GM21360 (cell line): Measurements from ENCODE around the gene PTPMT1.
"Not testable (repeated sequence)": the region's sequence is repeated elsewhere in the genome, so short reads cannot be mapped to it uniquely, and the experiment has no call there.

ENCODE experiments used
- ATAC-seq: cut with Tn5 transposase; IDR thresholded peaks from one replicate; pipeline ENCODE4 v1.9.1; 2021; ENCODE audit warnings: mild to moderate bottlenecking, moderate library complexity; ENCODE audit not compliant: unreplicated experiment

PTPMT1 gene, protein sequence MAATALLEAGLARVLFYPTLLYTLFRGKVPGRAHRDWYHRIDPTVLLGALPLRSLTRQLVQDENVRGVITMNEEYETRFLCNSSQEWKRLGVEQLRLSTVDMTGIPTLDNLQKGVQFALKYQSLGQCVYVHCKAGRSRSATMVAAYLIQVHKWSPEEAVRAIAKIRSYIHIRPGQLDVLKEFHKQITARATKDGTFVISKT

DNA sequence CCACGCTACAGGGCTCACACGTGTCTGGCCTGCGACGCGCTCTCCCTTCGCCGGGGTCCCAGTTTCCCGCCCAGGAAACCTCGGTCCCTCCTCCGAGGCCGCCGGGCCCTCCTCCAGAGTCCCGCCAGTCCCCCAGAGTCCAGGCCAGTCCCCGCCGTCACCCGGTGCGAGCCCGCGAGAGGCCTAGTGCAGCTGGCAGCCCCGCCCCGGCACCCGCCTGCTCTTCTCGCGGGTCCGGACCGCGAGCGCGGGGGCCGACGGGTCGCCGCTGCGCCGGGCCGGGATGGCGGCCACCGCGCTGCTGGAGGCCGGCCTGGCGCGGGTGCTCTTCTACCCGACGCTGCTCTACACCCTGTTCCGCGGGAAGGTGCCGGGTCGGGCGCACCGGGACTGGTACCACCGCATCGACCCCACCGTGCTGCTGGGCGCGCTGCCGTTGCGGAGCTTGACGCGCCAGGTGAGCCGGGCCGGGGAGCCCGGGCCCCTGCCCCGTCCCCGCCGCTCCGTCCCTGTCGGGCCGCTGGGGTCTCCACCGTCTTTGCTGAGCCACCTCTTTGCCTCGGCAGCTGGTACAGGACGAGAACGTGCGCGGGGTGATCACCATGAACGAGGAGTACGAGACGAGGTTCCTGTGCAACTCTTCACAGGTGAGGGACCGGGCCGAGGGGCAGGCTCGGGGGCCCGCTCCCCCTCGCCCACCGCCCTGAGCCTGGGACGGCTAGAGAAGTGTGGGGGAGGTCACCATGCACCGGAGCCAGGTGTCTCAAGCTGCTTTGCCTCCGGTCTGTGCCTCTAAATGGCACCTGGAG lies at the start of gene PTPMT1:
Gene PTPMT1, plus strand, starts transcription at position 260 of the 809 bp plus-strand sequence. Its CDS starts 24 bp downstream, at position 284.
- peak; percentile 86 for ATAC-seq

DNA sequence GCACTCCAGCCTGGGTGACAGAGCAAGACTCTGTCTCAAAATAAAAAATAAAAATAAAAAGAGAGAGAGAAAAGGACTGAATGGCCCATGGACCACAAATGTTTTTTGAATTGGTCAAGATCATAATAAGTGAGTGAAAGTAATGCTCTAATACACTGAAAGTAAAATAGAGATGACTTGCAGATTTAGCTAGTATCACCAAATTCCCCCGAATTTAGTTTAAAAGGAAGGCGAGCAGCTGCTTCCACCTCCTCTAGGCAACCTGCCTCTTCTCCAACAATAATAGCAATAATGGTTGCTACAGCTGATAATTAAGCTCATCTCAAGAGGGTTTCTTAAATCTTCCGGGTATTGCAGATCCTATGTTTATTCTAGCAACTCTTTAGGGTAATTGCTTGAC lies 49.2 kb upstream of the PTPMT1 start:
- no peak for ATAC-seq

DNA sequence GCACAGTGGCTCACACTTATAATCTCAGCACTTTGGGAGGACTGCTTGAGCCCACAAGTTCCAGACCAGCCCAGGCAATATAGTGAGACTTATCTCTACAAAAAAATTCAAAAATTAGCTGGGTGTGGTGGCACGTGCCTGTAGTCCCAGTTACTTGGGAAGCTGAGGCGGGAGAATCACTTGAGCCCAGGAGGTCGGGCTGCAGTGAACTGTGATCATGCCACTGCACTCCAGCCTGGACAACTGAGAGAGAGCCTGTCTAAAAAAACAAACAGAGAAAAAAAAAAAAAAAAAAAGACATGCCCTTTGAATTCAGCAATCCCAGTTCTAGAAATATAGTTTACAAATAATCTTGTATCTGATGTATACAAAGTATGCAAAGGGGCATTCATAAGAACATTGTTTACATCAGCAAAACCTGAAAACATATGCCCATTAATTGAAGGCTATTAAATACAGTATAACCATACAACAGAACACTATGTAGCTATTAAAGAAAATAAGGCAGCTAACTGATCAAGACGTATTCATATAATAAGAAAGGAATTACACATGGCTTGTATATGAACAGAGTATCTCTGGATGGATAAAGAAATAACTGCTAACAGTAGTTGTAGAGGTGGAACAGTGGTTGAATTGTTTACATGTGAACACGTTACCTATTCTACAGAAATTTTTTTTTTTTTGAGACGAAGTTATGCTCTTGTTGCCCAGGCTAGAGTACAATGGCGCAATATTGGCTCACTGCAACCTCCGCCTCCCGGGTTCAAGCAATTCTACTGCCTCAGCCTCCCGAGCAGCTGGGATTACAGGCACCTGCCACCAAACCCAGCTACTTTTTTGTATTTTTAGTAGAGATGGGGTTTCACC lies 48.2 kb upstream of the PTPMT1 start:
- ATAC-seq: no peak

DNA sequence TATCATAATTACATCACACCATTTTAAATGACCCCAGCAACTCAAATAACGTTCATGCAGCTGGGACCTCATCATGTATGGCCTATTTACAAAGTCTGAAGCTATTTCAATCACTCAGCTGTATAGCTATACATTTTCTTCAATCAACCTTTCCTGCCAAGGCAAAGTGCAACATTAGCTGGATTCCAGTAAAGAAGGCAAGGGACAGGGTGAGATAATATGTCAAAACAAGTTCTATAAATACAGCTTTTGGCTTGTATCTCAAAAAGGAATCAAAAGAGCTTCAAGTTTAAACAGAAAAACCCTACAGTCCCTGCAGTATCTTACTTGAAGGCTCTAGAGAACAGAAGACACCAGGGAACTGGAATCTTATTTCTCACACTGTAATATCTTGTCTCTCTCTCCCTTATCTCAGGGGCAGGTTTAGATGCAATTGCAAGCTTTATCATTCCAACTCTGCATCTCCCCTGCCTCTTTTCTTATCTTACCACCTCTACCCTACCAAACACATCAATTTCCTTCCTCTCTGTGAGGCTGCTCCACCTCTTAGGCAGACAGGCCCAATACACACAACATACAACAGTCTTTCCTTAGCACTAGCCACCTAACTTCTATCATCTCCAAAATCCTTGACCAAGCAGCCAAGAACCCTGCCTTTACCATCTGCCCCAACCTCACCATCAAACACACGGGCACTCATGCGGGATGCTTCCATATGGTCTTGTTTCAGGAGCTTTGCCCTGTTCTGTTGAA lies 47.0 kb upstream of the PTPMT1 start:
- no peak for ATAC-seq

DNA sequence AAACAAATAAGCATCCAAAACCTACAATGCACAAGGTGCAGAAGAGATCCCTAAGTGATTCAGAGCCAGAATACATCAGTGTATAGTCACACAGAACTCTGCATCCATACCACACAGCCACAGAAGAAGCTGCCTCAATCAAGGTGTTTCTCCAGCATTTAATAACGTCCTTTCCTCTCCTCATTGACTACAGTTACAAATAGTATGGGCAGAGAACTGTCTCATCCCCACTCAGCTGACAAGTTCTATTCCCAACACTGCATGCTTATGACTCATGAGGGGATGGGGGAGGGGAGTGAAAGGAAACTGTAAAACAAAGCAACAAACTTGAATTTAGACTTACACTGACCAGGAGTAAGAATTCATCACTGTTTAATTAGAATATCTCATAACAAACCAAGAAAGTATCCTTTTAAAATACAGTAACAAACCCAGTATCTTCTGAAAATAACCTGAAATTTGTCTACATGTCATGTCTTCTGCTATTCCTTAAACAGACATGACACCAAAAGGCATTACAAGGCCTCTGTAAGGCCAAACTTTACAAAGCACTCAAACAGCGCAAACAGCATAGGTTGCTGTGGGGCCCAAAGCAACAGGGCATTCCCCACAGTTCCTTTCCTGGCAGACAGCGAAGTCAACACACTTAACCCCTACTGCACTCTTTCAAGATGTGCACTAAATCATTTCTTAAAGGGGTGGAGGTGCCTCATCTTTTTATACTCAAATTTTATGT lies 41.7 kb upstream of the PTPMT1 start:
- ATAC-seq: no peak

DNA sequence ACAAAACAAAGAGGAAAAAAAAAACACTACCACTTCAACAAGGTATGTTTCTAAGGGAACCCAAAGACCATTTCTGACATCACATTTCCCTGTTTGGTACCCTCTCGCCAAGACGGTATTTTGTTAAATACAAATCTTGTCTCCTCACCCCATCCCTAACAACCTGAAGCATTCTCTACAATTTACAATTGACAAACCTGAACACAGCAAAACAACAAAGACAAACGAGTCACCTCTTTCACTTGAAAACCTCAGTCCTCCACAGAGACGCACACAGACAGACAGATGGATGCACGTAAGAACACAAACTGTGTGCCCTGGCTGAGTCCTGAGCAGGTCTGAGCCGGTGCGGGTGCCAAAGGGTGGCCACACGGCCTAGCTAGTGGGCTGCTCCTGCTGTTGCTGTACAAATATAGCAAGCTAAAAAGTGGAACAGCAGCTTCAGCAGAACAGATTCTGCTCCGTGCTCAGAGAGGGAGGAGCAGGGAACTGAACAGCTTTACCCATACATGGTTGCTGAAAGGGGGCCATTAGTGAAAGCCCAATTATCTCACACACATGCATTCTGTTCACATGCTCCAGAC lies 41.0 kb upstream of the PTPMT1 start:
- no peak for ATAC-seq

DNA sequence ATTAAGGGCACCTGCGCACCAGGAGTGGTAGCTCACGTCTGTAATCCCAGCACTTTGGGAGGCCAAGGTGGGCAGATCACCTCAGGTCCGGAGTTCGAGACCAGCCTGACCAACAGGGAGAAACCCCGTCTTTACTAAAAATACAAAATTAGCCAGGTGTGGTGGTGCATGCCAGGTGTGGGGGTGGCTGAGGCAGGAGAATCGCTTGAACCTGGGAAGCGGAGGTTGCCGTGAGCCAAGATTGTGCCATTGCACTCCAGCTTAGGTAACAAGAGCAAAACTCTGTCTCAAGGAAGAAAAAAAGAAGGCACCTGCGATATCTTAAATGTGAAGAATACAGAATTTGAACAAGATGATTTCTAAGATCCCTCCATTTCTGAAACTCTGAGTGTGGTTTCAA lies 39.4 kb upstream of the PTPMT1 start:
- ATAC-seq: not testable (repeated sequence)

DNA sequence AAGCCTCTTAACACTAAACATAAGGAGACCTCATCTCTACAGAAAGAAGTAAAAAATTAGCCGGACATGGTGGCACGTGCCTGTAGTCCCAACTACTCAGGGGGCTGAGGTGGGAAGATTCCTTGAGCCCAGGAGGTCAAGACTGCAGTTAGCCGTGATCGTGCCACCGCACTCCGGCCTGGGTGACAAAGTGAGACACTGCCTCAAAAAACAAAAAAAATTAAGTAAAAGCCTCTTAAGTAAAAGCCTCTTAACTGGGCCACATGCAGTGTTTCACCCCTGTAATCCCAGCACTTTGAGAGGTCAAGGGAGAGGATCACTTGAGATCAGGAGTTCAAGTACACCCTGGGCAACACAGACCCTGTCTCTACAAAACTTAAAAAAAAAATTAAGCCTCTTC lies 38.2 kb upstream of the PTPMT1 start:
- no peak for ATAC-seq

DNA sequence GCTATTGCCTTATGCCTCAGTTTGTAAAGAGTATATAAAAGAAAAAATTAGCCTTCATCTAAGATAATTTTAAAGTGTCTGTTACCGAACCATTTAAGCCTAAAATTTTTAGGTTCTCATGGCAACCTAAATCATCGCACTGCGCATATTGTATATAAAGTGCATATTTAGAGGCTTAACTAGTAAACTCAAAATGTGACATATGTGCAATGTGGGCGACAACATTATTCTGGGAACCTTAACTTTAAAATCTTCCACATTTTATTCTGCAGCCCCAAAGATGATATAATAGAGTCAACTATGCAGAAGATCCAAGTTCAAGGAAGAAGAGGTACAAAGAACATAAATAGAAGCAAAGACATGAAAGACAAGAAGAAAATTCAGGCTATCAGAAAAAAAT lies 35.4 kb upstream of the PTPMT1 start:
- no peak for ATAC-seq

DNA sequence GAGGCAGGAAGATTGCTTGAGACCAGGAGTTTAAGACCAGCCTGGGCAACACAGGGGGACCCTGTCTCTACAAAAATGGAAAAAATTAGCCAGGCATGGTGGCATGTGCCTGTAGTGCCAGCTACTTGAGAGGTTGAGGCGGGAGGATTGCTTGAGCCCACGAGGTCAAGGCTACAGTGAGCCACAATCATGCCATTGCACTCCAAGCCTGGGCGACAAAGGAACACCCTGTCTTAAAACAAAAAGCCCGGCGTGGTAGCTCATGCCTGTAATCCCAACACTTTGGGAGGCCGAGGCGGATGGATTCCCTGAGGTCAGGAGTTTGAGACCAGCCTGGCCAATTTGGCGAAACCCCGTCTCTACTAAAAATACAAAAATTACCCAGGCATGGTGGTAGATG lies 34.7 kb upstream of the PTPMT1 start:
- ATAC-seq: not testable (repeated sequence)

DNA sequence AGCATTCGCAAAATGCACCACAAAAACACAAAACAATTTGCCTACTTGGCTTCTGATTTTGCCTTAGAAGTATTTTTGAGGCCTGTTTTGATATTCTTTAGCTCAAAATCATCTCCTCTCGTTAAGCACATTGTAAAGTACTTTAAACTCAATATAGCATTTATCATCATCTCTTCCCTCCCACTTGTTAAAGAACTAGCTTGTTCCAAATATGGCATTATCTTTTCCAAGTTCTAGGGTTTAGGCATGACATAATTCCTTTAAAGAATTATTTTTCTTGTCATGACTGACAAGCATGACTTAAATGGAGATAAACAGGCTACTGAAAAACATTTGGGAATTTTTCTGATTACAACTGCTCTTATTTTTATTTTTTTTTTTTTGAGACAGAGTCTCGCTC lies 33.7 kb upstream of the PTPMT1 start:
- no peak for ATAC-seq

DNA sequence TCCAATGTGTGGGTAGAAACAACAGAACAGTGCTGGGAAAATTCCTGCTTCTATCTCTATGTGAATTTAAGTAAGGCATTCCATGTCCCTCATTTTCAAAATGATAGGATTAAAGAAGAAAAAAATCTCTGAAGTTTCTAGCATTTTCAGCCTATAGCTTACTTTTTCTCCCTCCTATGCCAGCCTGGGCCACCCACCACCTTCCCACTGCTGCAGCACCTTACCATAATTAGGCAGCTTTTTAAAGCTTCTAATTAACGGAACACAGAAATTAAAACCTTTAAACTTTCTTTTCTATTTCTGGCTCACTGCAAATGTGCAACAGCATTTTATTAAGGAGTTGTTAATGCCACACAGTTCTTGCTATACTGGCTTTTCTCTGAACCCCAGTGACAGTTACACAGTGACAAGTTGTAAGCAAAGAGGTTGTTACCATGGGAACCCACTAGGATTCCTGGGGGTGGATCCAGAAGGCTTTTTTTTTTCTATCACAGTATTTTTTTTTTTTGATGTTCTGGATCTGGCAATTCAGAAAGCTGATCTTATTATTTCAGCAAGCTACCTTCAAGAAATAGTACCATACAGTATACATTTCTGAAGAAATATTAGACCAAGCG lies 32.7 kb upstream of the PTPMT1 start:
- ATAC-seq: no peak

DNA sequence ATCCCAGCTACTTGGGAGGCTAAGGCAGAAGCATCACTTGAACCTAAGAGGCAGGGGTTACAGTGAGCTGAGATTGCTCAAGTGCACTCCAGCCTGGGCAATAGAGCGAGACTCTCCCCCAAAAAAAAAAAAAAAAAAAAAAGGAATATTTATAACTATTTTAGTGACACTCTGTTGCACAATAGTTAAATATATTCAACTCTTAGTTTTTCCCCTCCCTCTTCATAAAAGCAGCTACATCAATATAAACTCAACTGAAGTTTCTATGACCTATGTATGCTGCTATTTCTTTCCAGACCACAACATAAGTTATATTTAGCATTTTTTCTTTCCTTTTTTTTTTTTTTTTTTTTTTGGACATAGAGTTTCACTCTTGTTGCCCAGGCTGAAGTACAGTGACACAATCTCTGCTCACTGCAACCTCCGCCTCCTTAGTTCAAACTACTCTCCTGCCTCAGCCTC lies 31.7 kb upstream of the PTPMT1 start:
- ATAC-seq: no peak

DNA sequence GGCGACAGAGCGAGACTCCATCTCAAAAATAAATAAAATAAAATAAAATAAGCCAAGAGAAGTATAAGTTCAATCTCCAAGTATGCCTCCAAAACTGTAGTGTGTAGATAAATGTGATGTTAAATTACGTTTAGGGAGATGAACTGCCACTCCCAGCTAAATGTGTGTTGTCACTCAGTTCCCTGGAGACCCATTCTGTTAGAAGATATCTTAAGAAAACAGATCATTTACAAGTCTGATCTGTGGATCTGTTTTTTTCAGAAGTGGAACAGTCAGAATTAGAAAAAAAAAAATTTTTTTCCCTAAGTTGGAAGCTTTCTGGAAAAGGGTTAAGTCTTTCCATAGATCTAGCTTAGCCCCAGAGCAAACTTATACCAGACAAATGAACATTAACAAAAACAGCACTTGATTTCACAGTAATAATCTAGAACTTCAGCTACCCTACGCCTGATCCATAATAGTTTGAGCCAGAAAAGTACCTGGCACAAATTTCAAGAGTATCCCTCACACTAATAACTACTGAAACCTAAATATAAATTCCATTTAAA lies 30.6 kb upstream of the PTPMT1 start:
- ATAC-seq: no peak

DNA sequence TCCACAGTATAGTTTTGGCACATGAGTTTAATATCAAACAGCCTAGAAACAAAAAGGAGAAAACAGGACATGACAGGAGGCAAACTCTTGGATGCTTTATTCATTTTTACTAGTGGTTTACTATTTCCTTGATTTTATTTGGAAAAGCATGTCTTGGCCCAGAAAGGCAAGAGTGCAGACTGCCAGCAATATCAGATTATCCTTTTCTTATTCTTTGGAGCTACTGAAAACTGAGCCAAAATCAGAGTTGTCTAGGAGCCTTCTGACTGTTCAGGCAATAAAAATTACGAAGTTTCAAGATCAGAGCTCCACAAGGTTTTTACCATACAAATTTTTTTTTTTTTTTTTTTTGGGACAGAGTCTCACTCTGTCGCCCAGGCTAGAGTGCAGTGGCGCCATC lies 28.5 kb upstream of the PTPMT1 start:
- ATAC-seq: no peak

DNA sequence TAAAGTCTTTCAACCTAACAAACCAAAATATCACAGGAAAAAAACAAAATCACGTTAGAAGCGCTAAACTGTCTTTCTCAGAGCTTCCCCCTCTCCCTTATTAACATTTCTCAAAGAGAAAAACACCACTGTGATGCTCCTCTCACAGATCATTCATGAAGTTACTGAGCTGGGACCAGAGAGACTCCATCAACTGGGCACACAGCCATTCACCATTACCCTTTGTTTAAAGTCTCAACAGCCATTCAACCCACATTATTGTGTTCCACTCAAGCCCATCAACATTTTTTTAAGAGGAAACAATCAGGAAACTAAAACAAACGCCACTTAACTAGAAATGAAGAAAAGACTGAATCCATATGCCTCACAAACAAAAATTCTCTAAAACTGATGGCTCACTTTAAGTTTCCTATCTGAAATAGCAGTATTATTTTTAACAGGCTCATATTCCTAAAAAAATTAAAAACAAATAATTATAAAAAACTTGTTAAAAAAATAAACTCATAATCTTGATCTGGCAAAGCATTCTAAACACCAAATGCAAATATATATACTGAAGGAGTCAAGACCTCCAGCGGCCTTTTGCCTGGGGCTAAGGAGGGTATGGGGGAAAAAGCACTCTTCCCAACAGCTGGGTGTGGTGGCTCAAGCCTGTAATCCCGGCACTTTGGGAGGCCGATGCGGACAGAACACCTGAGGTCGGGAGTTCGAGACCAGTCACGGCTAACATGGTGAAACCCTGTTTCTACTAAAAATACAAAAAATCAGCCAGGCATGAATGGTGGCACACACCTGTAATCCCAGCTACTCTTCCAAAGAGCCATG lies 26.4 kb upstream of the PTPMT1 start:
- ATAC-seq: no peak

DNA sequence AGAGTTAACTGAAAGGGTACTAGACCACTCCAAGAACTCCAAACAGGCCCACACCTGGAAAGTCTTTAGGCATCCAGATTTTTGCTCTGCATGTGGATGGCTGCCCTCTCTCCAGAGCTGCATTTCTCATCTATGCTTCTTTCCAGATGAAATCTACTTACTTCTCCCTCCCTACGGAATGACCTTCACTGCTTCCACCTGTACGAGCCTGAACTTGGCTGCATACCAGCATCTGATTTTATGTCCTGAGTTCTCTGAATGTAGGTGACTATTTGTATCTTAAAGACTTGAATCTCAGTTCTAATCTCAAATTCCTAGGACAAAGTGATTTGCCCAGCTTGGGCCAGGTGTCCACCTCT lies 25.7 kb upstream of the PTPMT1 start:
- no peak for ATAC-seq

DNA sequence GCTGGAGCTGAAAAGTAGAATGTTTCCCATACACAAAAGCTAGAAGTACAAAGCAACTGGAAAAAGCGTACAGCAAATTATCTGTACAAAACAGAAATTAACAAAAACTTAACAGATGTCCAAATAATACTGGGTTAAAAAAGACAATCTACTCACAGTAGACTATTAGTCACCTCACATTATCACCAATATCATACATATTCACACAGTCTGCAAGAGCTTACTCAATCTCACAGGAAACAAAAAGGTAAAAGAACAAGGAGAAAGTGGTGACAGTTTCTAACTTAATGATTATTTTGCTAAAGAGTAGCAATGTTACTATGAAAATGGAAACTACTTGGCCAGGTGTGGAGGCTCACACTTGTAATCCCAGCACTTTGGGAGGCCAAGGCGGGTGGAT lies 24.3 kb upstream of the PTPMT1 start:
- ATAC-seq: no peak
